WTC11 (cell line): ENCODE measurements around the gene WNK2. TPM values are rescaled to one million over a fixed set of nuclear protein-coding genes. Genes with fewer than 3 reads are reported as not detected.

Experiments used
- ATAC-seq: fragments of 200-7000 bp; cut with Tn5 transposase; 2 replicates; pipeline ENCODE4 v1.10.0; 2021; ENCODE audit warnings: mild to moderate bottlenecking, moderate library complexity
- CTCF ChIA-PET: fragments of 300-600 bp; sonication (Branson Sonifier 250); formaldehyde crosslinking; loops from one replicate; lab custom pipeline; 2021; ENCODE audit warnings: antibody characterized with exemption; lab: Charles Lee
- POLR2A ChIA-PET: fragments of 350-600 bp; sonication (Branson Sonifier 250); formaldehyde crosslinking; loops from one replicate; lab custom pipeline; 2021; ENCODE audit warnings: antibody characterized with exemption; lab: Charles Lee
- DNase-seq: peaks from one replicate; pipeline ENCODE4 v3.0.0; 2021; ENCODE audit warnings: low spot score
- H3K27ac Mint-ChIP-seq: 2 replicates; pipeline ENCODE4 v1.8.0; 2021; ENCODE audit warnings: mixed read lengths
- H3K27me3 Mint-ChIP-seq: 2 replicates; pipeline ENCODE4 v1.8.0; 2021; ENCODE audit warnings: low read depth, mild to moderate bottlenecking, moderate library complexity, mixed read lengths
- H3K36me3 Mint-ChIP-seq: 2 replicates; pipeline ENCODE4 v1.8.0; 2021; ENCODE audit warnings: mixed read lengths
- H3K4me1 Mint-ChIP-seq: 2 replicates; pipeline ENCODE4 v1.8.0; 2022; ENCODE audit warnings: mixed read lengths
- H3K4me3 Mint-ChIP-seq: 2 replicates; pipeline ENCODE4 v1.8.0; 2021; ENCODE audit warnings: mild to moderate bottlenecking, moderate library complexity, mixed read lengths
- H3K9me3 Mint-ChIP-seq: 2 replicates; pipeline ENCODE4 v1.8.0; 2021; ENCODE audit warnings: mixed read lengths
- ATF6 ChIP-seq: sonication (generic); formaldehyde crosslinking; IDR thresholded peaks from 2 replicates; pipeline ENCODE4 v1.8.1; 2023; ENCODE audit warnings: mild to moderate bottlenecking, missing genetic modification reagents
- CREB1 ChIP-seq: sonication (generic); formaldehyde crosslinking; IDR thresholded peaks from 2 replicates; pipeline ENCODE4 v1.8.0; 2023; ENCODE audit warnings: mild to moderate bottlenecking, missing genetic modification reagents
- FOXK1 ChIP-seq: sonication (generic); formaldehyde crosslinking; IDR thresholded peaks from 2 replicates; pipeline ENCODE4 v1.8.0; 2022; ENCODE audit warnings: mild to moderate bottlenecking, moderate library complexity, missing genetic modification reagents
- GTF2I ChIP-seq: fragments of 250-450 bp; sonication (Bioruptor Pico); conservative IDR thresholded peaks from 2 replicates; pipeline ENCODE4 v1.4.0; 2021; ENCODE audit warnings: mild to moderate bottlenecking
- JUN ChIP-seq: sonication (generic); formaldehyde crosslinking; IDR thresholded peaks from 2 replicates; pipeline ENCODE4 v1.8.0; 2023; ENCODE audit warnings: mild to moderate bottlenecking, missing genetic modification reagents
- MYBL2 ChIP-seq: sonication (generic); formaldehyde crosslinking; IDR thresholded peaks from 2 replicates; pipeline ENCODE4 v1.8.1; 2023; ENCODE audit warnings: mild to moderate bottlenecking, moderate library complexity, missing genetic modification reagents
- NFYB ChIP-seq: sonication (generic); formaldehyde crosslinking; conservative IDR thresholded peaks from 2 replicates; pipeline ENCODE4 v1.8.0; 2022; ENCODE audit warnings: low read depth, missing genetic modification reagents
- PREB ChIP-seq: sonication (generic); formaldehyde crosslinking; IDR thresholded peaks from 2 replicates; pipeline ENCODE4 v1.8.1; 2022; ENCODE audit warnings: mild to moderate bottlenecking, missing genetic modification reagents, moderate library complexity, borderline replicate concordance
- RELA ChIP-seq: sonication (generic); formaldehyde crosslinking; IDR thresholded peaks from 2 replicates; pipeline ENCODE4 v1.8.1; 2022; ENCODE audit warnings: missing genetic modification reagents, mild to moderate bottlenecking, borderline replicate concordance
- SMAD4 ChIP-seq: sonication (generic); formaldehyde crosslinking; IDR thresholded peaks from 2 replicates; pipeline ENCODE4 v1.8.0; 2022; ENCODE audit warnings: mild to moderate bottlenecking, missing genetic modification reagents
- TEAD4 ChIP-seq: sonication (generic); formaldehyde crosslinking; IDR thresholded peaks from 2 replicates; pipeline ENCODE4 v1.8.0; 2022; ENCODE audit warnings: mild to moderate bottlenecking, missing genetic modification reagents
- ZBTB43 ChIP-seq: sonication (generic); formaldehyde crosslinking; IDR thresholded peaks from 2 replicates; pipeline ENCODE4 v1.8.1; 2023; ENCODE audit warnings: mild to moderate bottlenecking, missing genetic modification reagents
- ZMAT4 ChIP-seq: fragments of 250-450 bp; sonication (Bioruptor Pico); IDR thresholded peaks from 2 replicates; pipeline ENCODE4 v1.9.0; 2021; ENCODE audit warnings: mild to moderate bottlenecking
- ZNF121 ChIP-seq: sonication (generic); formaldehyde crosslinking; IDR thresholded peaks from 2 replicates; pipeline ENCODE4 v1.8.0; 2023; ENCODE audit warnings: missing genetic modification reagents
- ZNF138 ChIP-seq: sonication (generic); formaldehyde crosslinking; conservative IDR thresholded peaks from 2 replicates; pipeline ENCODE4 v1.8.1; 2022; ENCODE audit warnings: mild to moderate bottlenecking, moderate library complexity, missing genetic modification reagents
- ZNF423 ChIP-seq: fragments of 250-450 bp; sonication (Bioruptor Pico); IDR thresholded peaks from 2 replicates; pipeline ENCODE4 v2.1.2; 2022; ENCODE audit warnings: mild to moderate bottlenecking, moderate library complexity
- ZSCAN18 ChIP-seq: fragments of 250-450 bp; sonication (Bioruptor Pico); IDR thresholded peaks from 2 replicates; pipeline ENCODE4 v2.1.2; 2022; ENCODE audit warnings: mild to moderate bottlenecking, moderate library complexity
- total RNA-seq: library from RNA; stranded (reverse); gene quantifications from 3 replicates; pipeline ENCODE4 v1.2.3, GENCODE V29; 2021
- TF ChIP-seq, protein P1 (sequence below): sonication (generic); formaldehyde crosslinking; conservative IDR thresholded peaks from 2 replicates; pipeline ENCODE4 v1.8.1; 2023; ENCODE audit warnings: mild to moderate bottlenecking, low read depth, missing genetic modification reagents, moderate library complexity
- TF ChIP-seq, protein P2 (sequence below): sonication (generic); formaldehyde crosslinking; IDR thresholded peaks from 2 replicates; pipeline ENCODE4 v1.8.1; 2022; ENCODE audit warnings: missing genetic modification reagents, borderline replicate concordance

Gene WNK2
- total RNA-seq, 1 experiment from 2014 or later: 120 TPM

DNA sequence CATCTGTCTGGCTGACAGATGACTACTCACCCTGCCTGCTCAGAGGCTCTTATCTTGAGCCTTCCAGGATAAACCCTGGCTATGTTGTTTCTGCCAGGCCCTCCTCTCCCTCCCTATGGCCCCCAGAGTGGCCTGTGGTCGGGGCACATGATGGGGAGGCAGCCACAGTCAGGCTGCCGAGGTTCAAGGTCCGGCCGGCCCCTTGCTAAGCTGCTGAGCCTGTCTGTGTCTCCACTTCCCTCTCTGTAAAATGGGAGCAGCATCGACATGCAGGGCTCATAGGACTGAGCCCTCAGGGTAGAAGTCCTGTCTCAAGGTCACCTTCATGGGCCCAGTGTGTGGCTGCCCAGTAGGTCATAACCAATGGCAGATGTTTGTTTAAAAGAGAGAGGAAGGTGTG, 28.5 kb downstream of the WNK2 start (continued):
- TF ChIP-seq, protein P1, sequence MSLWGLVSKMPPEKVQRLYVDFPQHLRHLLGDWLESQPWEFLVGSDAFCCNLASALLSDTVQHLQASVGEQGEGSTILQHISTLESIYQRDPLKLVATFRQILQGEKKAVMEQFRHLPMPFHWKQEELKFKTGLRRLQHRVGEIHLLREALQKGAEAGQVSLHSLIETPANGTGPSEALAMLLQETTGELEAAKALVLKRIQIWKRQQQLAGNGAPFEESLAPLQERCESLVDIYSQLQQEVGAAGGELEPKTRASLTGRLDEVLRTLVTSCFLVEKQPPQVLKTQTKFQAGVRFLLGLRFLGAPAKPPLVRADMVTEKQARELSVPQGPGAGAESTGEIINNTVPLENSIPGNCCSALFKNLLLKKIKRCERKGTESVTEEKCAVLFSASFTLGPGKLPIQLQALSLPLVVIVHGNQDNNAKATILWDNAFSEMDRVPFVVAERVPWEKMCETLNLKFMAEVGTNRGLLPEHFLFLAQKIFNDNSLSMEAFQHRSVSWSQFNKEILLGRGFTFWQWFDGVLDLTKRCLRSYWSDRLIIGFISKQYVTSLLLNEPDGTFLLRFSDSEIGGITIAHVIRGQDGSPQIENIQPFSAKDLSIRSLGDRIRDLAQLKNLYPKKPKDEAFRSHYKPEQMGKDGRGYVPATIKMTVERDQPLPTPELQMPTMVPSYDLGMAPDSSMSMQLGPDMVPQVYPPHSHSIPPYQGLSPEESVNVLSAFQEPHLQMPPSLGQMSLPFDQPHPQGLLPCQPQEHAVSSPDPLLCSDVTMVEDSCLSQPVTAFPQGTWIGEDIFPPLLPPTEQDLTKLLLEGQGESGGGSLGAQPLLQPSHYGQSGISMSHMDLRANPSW: no peak
- TF ChIP-seq JUN (CRISPR knock-in tag) (no peak), ZNF423 (CRISPR knock-in tag) (no peak)
- TF ChIP-seq, protein P2, sequence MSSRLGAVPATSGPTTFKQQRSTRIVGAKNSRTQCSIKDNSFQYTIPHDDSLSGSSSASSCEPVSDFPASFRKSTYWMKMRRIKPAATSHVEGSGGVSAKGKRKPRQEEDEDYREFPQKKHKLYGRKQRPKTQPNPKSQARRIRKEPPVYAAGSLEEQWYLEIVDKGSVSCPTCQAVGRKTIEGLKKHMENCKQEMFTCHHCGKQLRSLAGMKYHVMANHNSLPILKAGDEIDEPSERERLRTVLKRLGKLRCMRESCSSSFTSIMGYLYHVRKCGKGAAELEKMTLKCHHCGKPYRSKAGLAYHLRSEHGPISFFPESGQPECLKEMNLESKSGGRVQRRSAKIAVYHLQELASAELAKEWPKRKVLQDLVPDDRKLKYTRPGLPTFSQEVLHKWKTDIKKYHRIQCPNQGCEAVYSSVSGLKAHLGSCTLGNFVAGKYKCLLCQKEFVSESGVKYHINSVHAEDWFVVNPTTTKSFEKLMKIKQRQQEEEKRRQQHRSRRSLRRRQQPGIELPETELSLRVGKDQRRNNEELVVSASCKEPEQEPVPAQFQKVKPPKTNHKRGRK: no peak

DNA sequence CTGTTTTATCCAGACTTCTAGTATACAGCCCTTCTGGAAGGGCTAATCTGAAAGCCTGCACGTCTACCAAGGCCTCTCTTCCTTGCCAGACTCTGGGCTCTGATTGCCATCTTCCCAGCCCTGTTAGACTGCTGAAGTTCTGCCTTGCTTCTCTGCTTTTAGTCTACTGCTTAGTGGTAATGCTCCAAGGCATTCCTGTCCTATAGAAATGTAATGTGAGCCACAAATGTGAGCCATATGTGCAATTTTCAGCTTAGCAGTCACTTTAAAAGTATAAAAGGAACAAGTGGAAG, 32.1 kb downstream of the WNK2 start:
- ChIA-PET CTCF (no interaction called here), POLR2A (no interaction called here)
- Mint-ChIP-seq H3K4me1 (no peaks in the 10 kb centered on the region), H3K36me3 (peaks cover 7% of the 10 kb centered on the region), H3K4me3 (no peak overlapping the region), H3K27ac (no peak overlapping the region), H3K27me3 (no peaks in the 10 kb centered on the region), H3K9me3 (peaks cover 7% of the 10 kb centered on the region)
- ATAC-seq: no peak
- DNase-seq: no peak
- no peak for TF ChIP-seq CREB1 (CRISPR knock-in tag)
- TF ChIP-seq SMAD4 (CRISPR knock-in tag): no peak
- TF ChIP-seq TEAD4: no peak
- TF ChIP-seq PREB (CRISPR knock-in tag): no peak
- no peak for TF ChIP-seq RELA
- no peak for TF ChIP-seq ATF6 (CRISPR knock-in tag)
- no peak for TF ChIP-seq FOXK1 (CRISPR knock-in tag)
- no peak for TF ChIP-seq ZBTB43
- no peak for TF ChIP-seq ZNF138
- TF ChIP-seq ZNF121 (CRISPR knock-in tag): no peak

GRCh38 chr9:93217706-93218105, 33.8 kb downstream of the WNK2 start:
- TF ChIP-seq CREB1 (CRISPR knock-in tag) (no peak), MYBL2 (no peak), ZMAT4 (CRISPR knock-in tag) (no peak), NFYB (CRISPR knock-in tag) (no peak), ZNF423 (CRISPR knock-in tag) (no peak), GTF2I (CRISPR knock-in tag) (no peak), SMAD4 (CRISPR knock-in tag) (no peak), ZSCAN18 (CRISPR knock-in tag) (no peak), ZNF121 (CRISPR knock-in tag) (no peak)
- Mint-ChIP-seq H3K4me1 (no peaks in the 10 kb centered on the region), H3K27ac (no peak overlapping the region), H3K9me3 (peaks cover 7% of the 10 kb centered on the region), H3K4me3 (no peak overlapping the region), H3K36me3 (peaks cover 7% of the 10 kb centered on the region), H3K27me3 (no peaks in the 10 kb centered on the region)
- no peak for ATAC-seq
- no peak for DNase-seq
- CTCF ChIA-PET: interaction anchor here (0.5 to 1.9 kb wide), 2 partner anchors 15 to 64 kb away, joined by 3 to 4 read pairs; no protein-coding TSS in a partner anchor
- POLR2A ChIA-PET: no interaction called here
